ENCODE results near the gene AUNIP. TPM values are rescaled to one million over a fixed set of nuclear protein-coding genes. Genes with fewer than 3 reads are reported as not detected.

Gene AUNIP
- total and polyA plus RNA-seq, 2 of the 8 experiments (the other 6 are each of a cell fraction or from before 2014, with no cell fraction given): 18.6 to 23.2 TPM

GRCh38 chr1:25907601-25908000, 48.3 kb upstream of the AUNIP start:
- DNase-seq (ENCODE audit: low read depth in 1 of 2, low spot score in 2 of 2) (no peak), FAIRE-seq (no peak)
- Histone ChIP-seq H3K4me1 (replicated peaks in 1 of 4; ENCODE audit: control insufficient read depth in 3 of 4, insufficient read depth in 4 of 4, low read length in 3 of 4) (peaks cover 5 to 9% (median 8%) of the 10 kb centered on the region in 4 experiments; a peak in 6 of 7 replicates), H4K20me1 (replicated peaks in 1 of 2; ENCODE audit: control insufficient read depth in 1 of 2, insufficient read depth in 2 of 2, low read length in 2 of 2) (peaks cover 0 to 5% of the 10 kb centered on the region in 2 experiments), H3K18ac (ENCODE audit: extremely low read depth, low read length) (0 out of 2 replicates have a peak overlapping the region, but pooled peaks have one; percentile 15), H2BK12ac (ENCODE audit: low read depth, low read length) (no peak overlapping the region), H2BK15ac (ENCODE audit: low read length) (no peak overlapping the region), H3K14ac (ENCODE audit: insufficient read length) (no peak overlapping the region), H3K36me3 (ENCODE audit: control insufficient read depth in 2 of 4, insufficient read depth in 4 of 4, low read length in 3 of 4) (peaks cover 5 to 13% (median 9%) of the 10 kb centered on the region in 4 experiments; a peak in 7 of 8 replicates), H3K23ac (ENCODE audit: insufficient read length) (no peak overlapping the region), H3K9ac (replicated peaks in 1 of 4; ENCODE audit: extremely low read depth in 1 of 4, low read depth in 3 of 4, low read length in 3 of 4) (no peak overlapping the region), H3K4me3 (ENCODE audit: extremely low read depth in 1 of 4, insufficient read depth in 2 of 4, low read depth in 3 of 4, low read length in 4 of 4) (no peak overlapping the region), H3K23me2 (ENCODE audit: low read depth, low read length) (peaks cover 8% of the 10 kb centered on the region; the same call in 1 of the 2 replicates), H3K4ac (replicated peaks; ENCODE audit: insufficient read length, low read depth, low read length) (no peak overlapping the region), H2BK5ac (ENCODE audit: low read depth, low read length) (no peak overlapping the region), H3K9me3 (ENCODE audit: insufficient read depth in 2 of 2, low read depth in 1 of 2, low read length in 1 of 2) (no peaks in the 10 kb centered on the region), H3K27me3 (replicated peaks in 1 of 4; ENCODE audit: control insufficient read depth in 3 of 4, extremely low read depth in 1 of 4, insufficient read depth in 3 of 4, low read length in 3 of 4) (no peaks in the 10 kb centered on the region), H2BK120ac (replicated peaks; ENCODE audit: low read depth, low read length) (no peak overlapping the region), H2AFZ (ENCODE audit: low read length) (0 out of 2 replicates have a peak overlapping the region, but pooled peaks have one; percentile 7), H4K91ac (replicated peaks; ENCODE audit: insufficient read length, low read length) (no peak overlapping the region), H3K79me1 (ENCODE audit: low read depth, low read length) (no peaks in the 10 kb centered on the region), H2AK5ac (ENCODE audit: low read depth, low read length) (no peak overlapping the region), H3K27ac (ENCODE audit: low read depth, low read length) (no peak overlapping the region), H4K5ac (ENCODE audit: insufficient read length, low read depth, low read length) (no peak overlapping the region), H3K79me2 (ENCODE audit: control insufficient read depth in 1 of 2, insufficient read depth in 2 of 2, low read length in 2 of 2) (peaks cover 15 to 27% of the 10 kb centered on the region in 2 experiments), H3K4me2 (ENCODE audit: insufficient read depth in 1 of 2, low read depth in 2 of 2, low read length in 2 of 2) (peak overlapping the region in 1 of 2 experiments; percentile 76; a peak in 1 of 4 replicates), H4K8ac (ENCODE audit: extremely low read depth, insufficient read depth, low read length) (no peak overlapping the region), H2BK20ac (ENCODE audit: low read length) (no peak overlapping the region), H3K56ac (replicated peaks; ENCODE audit: insufficient read length, low read depth, low read length) (no peak overlapping the region)
- ChIA-PET CTCF (ENCODE audit: partially characterized antibody) (interaction anchor here (1.0 to 16.4 kb wide), 5 partner anchors 9 to 103 kb away, joined by 3 to 330 read pairs (median 6); partner anchors contain the start of gene PAFAH2), POLR2A (ENCODE audit: partially characterized antibody) (interaction anchor here (0.8 to 6.4 kb wide), 12 partner anchors 10 to 199 kb away, joined by 3 to 51 read pairs (median 4); partner anchors contain the start of gene PAFAH2)
- WGBS, 2 experiments (ENCODE audit: extremely low coverage in 1 of 2, insufficient coverage in 1 of 2, insufficient read length in 1 of 2, insufficient replicate concordance in 2 of 2, low coverage in 1 of 2, low lambda C conversion rate in 2 of 2, missing lambda C conversion rate in 1 of 2): 96% methylated on average over 6 of the region's 6 CpGs; no CpG with 5 or more reads in 1 of the 2 experiments
- TF ChIP-seq KDM4A (IDR thresholded peaks at IDR 0.05; ENCODE audit: low read depth, low read length, severe bottlenecking) (no peak), YY1 (IDR thresholded peaks at IDR 0.05; ENCODE audit: low read depth, low read length) (no peak)

Measured in H1 (cell line).